Glomerular endothelial cell (primary cell): ENCODE results near the gene OR13C4. TPM values are rescaled to one million over a fixed set of nuclear protein-coding genes. Genes with fewer than 3 reads are reported as not detected.
"Not testable (repeated sequence)": the region's sequence is repeated elsewhere in the genome, so short reads cannot be mapped to it uniquely, and the experiment has no call there.

Source experiments
- DNase-seq: peaks from one replicate; pipeline ENCODE4 v3.0.0-alpha.2; 2011; ENCODE audit warnings: low read depth, low spot score; ENCODE audit errors: extremely low read depth
- total RNA-seq: library from RNA; depleted of rRNA; stranded (reverse); fragments of >200 nt; gene quantifications from 2 replicates; pipeline ENCODE4 v1.2.3, GENCODE V29; 2015

OR13C4 gene
- not detected in 2 replicates for total RNA-seq

- DNase-seq: no peak
Measured at GRCh38 chr9:104527109-104527508, at the start of gene OR13C4. Gene OR13C4 (minus strand): TSS chr9:104527209. CDS start chr9:104527209, 0 bp downstream.

DNA sequence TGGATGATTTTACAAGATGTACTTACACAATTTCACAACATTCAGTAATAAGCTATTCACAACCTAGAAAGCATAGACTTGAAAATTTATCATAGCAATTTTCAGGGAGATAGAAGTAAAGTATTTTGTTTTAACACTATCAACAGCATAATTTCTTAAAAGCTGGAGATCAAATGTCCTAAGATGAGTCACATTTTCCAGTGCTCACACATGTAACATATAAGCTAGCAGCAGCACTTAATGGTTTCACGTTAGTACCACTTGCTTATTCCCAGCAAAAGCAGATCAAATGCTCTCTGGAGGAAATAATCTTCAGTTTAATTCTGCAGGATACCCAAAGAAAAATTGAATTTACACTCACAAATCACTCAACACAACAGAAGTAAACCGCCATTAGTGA, 48.4 kb upstream of the OR13C4 start:
- no peak for DNase-seq

DNA sequence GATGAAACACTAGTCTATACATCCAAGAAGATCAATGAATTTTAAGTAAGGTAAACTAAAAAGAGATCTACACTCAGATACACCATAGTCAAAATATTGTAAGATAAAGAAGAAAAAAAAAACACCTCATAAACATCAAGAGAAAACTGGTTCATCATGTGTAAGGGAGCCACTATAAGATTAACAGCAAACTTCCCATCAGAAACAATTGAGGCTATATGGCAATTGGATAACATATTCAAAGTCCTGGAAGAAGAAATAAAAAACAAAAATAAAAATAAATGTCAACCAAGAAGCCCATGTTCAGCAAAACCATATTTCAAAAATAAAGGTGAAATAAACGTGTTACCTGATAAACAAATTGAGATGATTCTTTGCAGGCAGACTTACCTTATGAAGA, 45.6 kb upstream of the OR13C4 start:
- DNase-seq: no peak

GRCh38 chr9:104568868-104569267, 41.9 kb upstream of the OR13C4 start, which contains the start of gene OR13C8:
Gene OR13C8 (plus strand): TSS chr9:104569168. CDS start chr9:104569168, 0 bp downstream.
- DNase-seq: no peak

DNA sequence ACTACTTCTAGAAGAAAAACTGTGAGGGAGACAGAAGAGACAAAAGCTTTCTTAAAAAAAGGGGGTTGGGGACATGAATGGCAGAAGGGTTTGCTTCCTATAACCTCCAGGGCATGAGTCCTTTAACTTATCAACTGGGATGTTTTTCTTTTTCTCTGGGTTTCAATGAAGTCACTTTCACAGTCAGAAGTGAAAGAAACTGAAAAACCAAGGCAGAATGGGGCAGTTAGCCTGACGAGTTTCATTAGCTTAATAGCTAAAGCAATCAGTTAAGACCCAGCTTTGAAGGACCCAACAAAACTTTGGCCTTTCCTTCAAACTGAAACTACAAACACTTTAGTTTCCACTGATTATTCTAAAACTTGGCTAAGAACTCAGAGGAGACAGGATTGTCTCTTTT, 37.3 kb upstream of the OR13C4 start:
- DNase-seq: no peak

DNA sequence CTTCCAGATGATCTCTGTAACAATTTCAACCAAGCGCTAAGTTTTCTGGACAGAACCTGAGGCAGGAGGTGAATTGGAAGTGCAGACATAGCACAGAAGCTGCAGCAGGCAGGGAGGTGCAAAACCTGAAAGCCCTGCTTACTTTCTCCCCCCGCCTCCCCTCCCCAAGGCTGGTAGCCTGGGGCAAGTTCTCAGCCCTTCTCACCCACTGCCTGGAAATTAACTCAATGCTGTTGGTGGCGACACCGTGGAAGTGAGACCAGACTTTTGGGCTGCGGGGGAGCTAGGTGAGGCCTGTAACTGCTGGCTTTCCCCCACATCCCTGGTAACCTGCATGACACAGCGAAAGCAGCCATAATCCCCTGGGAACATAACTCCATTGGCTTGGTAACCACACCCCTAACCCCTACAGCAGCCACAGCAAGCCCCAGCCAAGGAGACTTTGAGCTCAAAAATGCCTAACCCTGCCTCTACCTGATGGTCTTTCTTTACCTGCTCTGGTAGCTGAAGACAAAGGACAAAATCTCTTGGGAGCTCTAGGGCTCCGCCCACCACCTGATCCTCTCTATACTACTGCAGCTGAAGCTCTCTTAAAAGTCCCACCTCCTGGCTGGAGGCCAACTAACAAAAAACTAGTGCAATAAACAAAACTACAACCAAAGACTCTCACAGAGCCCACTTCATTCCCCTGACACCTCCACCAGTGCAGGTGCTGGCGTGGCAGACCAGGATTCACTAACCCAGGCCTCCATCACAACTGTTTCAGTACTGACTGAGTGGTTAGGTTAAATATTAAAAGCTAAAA, 30.0 kb upstream of the OR13C4 start:
- DNase-seq: no peak

- DNase-seq: no peak
Measured at GRCh38 chr9:104555521-104555920, 28.5 kb upstream of the OR13C4 start.

GRCh38 chr9:104553261-104553660, 26.3 kb upstream of the OR13C4 start:
- no peak for DNase-seq

- DNase-seq: no peak
Measured at GRCh38 chr9:104544644-104545043, 17.6 kb upstream of the OR13C4 start.

DNA sequence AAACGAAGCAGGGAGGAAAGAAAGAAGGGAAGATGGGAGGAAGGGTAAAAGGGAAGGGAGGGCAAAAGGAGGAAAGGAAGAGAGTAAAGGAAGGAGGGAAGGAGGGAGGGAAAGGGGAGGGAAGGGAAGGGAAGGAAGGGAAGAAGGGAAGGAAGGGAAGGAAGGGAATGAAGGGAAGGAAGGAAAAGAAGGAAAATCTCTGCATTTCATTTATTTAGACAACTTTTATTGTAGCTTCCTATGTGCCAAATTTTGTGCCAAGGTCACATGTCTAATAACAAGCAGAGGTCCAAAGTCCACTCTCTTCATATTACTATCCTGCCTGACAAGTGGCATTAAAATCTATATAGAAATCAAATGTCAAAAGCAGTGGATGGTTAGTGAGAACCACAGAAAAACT, 12.3 kb upstream of the OR13C4 start:
- no peak for DNase-seq

GRCh38 chr9:104536756-104537155, 9.7 kb upstream of the OR13C4 start, which contains the start of gene OR13C3:
Gene OR13C3 (minus strand): TSS chr9:104536856. CDS start chr9:104536723, 133 bp downstream.
- no peak for DNase-seq

GRCh38 chr9:104520241-104520640, 6.8 kb downstream of the OR13C4 start:
- not testable (repeated sequence) for DNase-seq

DNA sequence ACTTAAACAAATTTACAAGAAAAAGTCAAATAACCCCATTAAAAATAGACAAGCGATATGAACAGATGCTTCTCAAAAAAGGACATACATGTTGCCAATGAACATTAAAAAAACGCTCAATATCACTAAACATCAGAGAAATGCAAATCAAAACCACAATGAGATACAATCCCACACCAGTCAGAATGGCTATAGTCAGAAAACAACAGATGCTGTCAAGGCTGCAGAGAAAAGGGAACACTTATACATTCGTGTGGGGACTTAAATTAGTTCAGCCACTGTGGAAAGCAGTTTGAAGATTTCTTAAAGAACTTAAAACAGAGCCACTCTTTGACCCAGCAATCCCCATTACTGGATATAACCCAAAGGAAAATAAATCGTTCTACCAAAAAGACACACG, 12.1 kb downstream of the OR13C4 start:
- no peak for DNase-seq

DNA sequence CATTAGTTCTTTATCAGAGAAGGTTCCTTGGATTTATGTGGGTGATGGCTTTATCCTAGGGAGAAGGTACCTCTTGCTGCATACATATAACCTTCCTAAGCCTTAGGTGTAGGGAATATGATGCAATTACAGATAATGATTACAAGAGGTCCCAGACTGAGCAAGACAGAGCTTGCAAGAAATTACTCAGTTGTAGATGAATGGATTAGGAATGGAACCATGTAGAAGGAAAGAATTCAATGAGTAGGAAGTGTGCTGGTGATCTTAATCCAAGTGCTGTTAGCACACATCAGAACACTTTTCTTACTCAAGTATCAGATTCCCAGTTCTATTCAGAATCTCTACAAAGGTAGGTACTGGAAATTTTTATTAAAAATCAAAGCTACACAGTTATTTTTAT, 20.4 kb downstream of the OR13C4 start:
- no peak for DNase-seq

GRCh38 chr9:104503963-104504362, 23.0 kb downstream of the OR13C4 start, which contains the start of gene OR13F1:
Gene OR13F1 (plus strand): TSS chr9:104504263. CDS start chr9:104504263, 0 bp downstream.
- DNase-seq: no peak

DNA sequence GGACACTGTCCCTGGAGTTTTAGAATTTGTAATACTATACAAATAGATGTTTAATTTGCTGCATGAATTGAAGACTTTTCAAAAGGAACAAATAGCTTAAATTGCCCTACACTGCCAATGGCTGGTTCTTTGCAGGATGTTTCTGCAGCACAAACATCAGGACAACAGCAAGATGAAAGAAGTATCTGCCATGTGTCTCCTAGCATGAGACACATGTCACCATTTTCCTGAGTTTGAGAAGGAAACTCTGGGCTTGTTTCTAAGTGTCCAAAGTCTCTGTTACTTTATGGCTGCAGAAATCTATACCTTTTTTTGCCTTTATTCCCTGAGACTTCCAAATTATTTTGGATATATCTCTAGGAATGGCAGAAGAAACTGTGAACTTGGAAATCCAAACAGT, 23.6 kb downstream of the OR13C4 start:
- DNase-seq: no peak

GRCh38 chr9:104494808-104495207, 32.2 kb downstream of the OR13C4 start:
- no peak for DNase-seq

GRCh38 chr9:104485014-104485413, 42.0 kb downstream of the OR13C4 start:
- no peak for DNase-seq

- no peak for DNase-seq
Measured at GRCh38 chr9:104482921-104483570, 44.0 kb downstream of the OR13C4 start.
